Measurements from ENCODE around the gene CAMSAP1.

GRCh38 chr9:135910216-135910615, 2.9 kb upstream of the CAMSAP1 start:
- TF ChIP-seq ZC3H10 (CRISPR knock-in tag; IDR thresholded peaks at IDR 0.05) (no peak), SNAI2 (CRISPR knock-in tag; IDR thresholded peaks at IDR 0.05) (no peak), ISL1 (CRISPR knock-in tag; IDR thresholded peaks at IDR 0.05) (no peak)

All from SK-N-SH treated with all-trans-retinoic acid at 6 μM for 48 hours (cell line).